ENCODE measurements around the gene TMPRSS11F.
A peak's percentile ranks its signal among the peaks of the same experiment; 100 is the strongest.
"Not testable (repeated sequence)": the region's sequence is repeated elsewhere in the genome, so short reads cannot be mapped to it uniquely, and the experiment has no call there.

TMPRSS11F gene

GRCh38 chr4:68129793-68130192 is at the start of gene TMPRSS11F:
TMPRSS11F (minus strand) TSS chr4:68129869; CDS start chr4:68129820, 49 bp downstream.
- no peak for DNase-seq (ENCODE audit: low read depth)

- no peak for DNase-seq (ENCODE audit: low read depth)
Observed at GRCh38 chr4:68176904-68177303, 47.2 kb upstream of the TMPRSS11F start.

GRCh38 chr4:68176500-68176899 is 46.8 kb upstream of the TMPRSS11F start:
- no peak for DNase-seq (ENCODE audit: low read depth)

GRCh38 chr4:68175562-68176155 is 46.0 kb upstream of the TMPRSS11F start:
- peak; percentile 47 for DNase-seq (ENCODE audit: low read depth)

DNA sequence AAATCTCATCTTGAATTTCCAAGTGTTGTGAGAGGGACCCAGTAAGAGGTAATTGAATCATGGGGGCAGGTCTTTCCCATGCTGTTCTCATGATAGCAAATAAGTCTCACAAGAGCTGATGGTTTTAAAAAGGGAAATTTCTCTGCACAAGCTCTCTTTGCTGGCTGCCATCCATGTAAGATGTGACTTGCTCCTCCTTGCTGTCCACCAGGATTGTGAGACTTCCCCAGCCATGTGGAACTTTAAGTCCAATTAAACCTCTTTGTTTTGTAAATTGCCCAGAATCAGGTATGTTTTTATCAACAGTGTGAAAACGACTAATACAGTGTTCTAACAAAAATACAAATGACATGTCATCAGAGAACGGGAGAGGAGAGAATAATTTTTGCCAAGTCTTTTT is 44.7 kb upstream of the TMPRSS11F start:
- not testable (repeated sequence) for DNase-seq (ENCODE audit: low read depth)

GRCh38 chr4:68172147-68172546 is 42.5 kb upstream of the TMPRSS11F start:
- DNase-seq (ENCODE audit: low read depth) = not testable (repeated sequence)

DNA sequence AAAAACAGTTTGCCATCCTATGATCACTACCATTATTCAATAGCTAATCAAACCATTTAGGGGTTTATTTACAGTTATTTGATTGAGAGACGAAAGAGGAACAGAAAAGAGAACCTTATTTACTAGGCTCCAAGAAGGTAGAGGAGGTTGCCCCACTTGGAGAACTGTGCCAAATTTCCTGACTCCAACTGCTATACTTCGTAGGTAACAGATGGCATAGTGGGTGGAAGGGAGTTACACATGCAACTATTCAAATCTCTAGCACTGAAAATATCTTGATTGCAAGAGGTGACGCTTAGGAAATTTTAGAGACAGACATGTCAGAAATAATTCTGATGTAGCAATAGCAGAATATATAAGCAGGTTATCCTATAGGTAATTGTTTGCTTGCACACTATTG is 38.0 kb upstream of the TMPRSS11F start:
- no peak for DNase-seq (ENCODE audit: low read depth)

DNA sequence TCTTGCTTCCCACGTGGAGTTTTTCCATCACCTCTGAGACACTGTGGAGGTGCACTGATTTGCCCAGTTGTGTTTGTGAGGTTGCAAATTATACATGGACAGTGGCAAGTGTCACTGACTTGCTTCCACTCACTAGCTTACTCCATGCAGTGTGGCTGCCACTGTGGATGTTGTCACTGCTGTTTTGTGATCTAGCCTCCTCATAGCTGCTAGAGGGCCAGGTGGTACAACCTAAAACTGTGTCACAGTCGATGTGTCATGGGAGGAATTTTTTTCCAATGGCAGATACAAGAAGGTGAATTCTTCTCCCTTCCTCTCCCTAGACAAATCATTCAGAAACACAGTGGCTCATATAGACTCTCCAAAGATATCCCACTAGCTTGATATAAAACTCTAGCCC is 37.5 kb upstream of the TMPRSS11F start:
- no peak for DNase-seq (ENCODE audit: low read depth)

DNA sequence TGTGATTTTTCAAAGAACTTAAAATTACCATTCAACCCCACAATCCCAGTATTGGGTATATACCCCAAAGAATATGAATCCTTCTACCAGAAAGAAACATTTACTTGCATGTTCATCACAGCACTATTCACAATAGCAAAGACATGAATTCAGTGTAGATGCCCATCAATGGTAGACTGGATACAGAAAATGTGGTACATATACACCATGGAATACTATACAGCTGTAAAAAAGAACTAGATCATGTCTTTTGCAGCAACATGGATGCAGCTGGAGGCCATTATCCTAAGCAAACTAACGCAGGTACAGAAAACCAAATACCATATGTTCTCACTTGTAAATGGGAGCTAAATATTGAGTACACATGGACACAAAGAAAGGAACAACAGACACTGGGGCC is 34.1 kb upstream of the TMPRSS11F start:
- DNase-seq (ENCODE audit: low read depth) = no peak

DNA sequence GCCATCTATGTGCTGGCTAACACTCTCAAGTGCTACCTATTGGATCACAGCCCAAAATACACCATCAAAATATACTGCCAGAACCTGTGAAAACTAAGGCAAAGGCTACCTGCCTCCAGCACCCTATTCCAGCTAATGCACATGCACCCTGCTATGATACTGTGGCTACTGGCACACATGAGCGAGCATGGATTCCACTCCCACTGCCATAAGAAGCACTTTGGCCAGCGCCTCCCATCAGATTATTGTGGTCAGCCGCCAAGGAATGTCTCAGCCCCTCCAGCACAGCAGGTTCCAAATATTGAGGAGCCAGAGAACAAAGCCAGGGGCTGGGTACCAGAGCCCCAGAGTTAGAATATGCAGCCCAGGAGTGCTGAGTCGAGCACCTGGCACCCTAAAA is 32.5 kb upstream of the TMPRSS11F start:
- no peak for DNase-seq (ENCODE audit: low read depth)

GRCh38 chr4:68152411-68152810 is 22.7 kb upstream of the TMPRSS11F start:
- DNase-seq (ENCODE audit: low read depth) = no peak

GRCh38 chr4:68148800-68149685 is 19.4 kb upstream of the TMPRSS11F start:
- DNase-seq (ENCODE audit: low read depth) = no peak

DNA sequence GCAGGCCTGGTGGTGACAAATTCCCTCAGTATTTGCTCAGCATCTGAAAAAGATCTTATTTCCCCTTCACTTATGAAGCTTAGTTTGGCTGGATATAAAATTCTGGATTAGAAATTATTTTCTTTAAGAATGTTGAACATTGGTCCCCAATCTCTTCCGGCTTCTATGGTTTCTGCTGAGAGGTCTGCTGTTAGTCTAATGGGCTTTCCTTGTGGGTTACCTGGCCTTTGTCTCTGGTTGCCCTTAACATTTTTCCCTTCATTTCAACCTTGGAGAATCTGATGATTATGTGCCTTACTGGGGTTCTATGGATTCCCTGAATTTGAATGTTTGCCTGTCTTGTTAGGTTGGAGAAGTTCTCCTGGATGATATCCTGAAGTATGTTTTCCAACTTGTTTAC is 17.4 kb upstream of the TMPRSS11F start:
- no peak for DNase-seq (ENCODE audit: low read depth)

- DNase-seq (ENCODE audit: low read depth) = no peak
Observed at GRCh38 chr4:68145261-68145660, 15.6 kb upstream of the TMPRSS11F start.

DNA sequence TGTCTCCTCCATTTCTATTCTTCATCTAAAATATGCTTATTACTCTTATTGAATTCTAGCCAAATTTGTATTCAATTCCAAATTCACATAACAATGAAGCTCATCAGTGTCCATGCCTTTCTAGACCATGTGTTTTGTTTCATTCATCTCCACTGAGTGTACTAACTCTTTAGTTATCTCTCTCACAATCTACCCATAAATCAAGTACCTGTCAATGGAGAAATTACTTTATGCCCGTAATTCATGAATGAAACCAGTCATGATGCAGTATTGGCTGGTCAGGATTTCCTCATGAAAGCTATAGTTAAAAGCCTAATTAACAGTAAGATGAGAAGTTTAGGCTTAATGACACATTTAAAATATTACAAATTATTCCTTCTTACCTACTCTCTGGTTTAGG is 12.2 kb upstream of the TMPRSS11F start:
- no peak for DNase-seq (ENCODE audit: low read depth)

DNA sequence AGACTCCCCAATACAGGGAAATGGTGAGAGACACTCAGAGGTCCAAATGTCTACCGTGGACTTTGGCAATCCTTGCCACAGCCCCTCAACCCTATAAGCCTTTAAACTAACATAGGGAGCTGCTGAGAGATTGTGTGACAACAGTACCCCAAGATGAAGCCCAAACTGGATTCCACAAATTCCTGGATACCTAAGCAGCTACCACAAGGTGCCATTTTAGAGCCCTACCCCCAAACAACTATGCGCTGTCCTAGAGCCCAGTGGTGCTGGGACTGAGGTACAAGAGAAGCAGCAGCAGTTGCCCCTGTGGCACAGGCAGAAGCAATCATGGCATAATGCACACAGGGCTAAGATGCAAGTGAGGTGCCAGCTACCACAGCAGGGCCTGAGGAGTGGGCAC is 2.7 kb upstream of the TMPRSS11F start:
- DNase-seq (ENCODE audit: low read depth) = no peak

DNA sequence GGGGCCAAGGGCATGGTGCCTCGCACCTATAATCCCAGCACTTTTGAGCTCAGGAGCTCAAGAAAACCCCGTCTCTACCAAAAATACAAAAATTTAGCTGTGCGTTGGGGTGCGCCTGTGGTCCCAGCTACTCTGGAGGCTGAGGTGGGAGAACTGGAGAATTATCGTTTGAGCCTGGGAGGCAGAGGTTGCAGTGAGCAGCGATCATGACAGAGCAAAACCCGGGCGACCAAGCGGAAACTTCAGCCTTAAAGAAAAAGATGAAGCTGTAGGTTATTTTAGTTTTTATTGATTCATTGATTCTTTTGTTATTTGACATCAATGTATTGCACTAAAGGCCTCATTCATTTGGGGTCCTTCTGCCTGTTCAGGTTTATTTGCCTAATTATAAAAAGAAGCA is 5.4 kb downstream of the TMPRSS11F start:
- DNase-seq (ENCODE audit: low read depth) = no peak

GRCh38 chr4:68123525-68123924 is 6.1 kb downstream of the TMPRSS11F start:
- DNase-seq (ENCODE audit: low read depth) = no peak

GRCh38 chr4:68119921-68120320 is 9.7 kb downstream of the TMPRSS11F start:
- no peak for DNase-seq (ENCODE audit: low read depth)

DNA sequence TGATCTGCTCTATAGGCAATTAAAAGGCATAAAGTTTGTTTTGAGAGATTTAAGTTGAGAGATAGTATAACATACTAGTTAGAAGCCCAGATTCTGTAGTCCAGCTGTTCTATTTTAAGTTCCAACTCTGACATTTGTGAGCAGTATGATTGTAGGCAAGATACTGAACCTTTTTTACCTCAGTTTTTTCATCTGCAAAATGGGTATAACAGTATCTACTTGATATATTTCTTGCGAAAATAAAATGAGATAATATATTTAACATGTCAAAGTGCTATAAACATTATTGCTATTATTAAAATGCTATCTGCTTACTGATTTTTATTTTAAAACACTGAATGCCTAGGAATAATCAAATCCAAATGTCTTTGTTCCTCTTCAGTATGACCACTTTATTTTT is 19.2 kb downstream of the TMPRSS11F start:
- no peak for DNase-seq (ENCODE audit: low read depth)

GRCh38 chr4:68109868-68110267 is 19.8 kb downstream of the TMPRSS11F start:
- DNase-seq (ENCODE audit: low read depth) = no peak

DNA sequence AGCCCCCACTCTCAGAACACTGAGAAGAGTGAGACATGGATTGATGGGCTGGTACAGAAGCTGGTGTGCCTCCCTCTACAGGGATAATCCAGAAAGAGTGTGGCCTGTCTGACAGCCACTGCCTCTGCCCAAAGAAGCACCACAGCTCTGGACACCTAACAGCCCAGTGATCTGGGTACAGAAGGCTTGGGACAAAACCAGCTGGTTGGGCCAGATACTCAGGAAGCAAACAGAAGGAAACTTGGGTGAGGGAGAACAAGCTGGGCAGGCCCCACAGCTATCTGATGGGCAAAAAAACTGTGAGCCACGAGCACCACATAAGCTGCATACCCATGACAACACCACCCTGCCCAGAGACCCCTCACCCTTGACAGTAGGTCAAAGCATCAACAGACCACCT is 46.9 kb downstream of the TMPRSS11F start:
- no peak for DNase-seq (ENCODE audit: low read depth)

GRCh38 chr4:68079928-68080327 is 49.7 kb downstream of the TMPRSS11F start:
- DNase-seq (ENCODE audit: low read depth) = no peak

DNA sequence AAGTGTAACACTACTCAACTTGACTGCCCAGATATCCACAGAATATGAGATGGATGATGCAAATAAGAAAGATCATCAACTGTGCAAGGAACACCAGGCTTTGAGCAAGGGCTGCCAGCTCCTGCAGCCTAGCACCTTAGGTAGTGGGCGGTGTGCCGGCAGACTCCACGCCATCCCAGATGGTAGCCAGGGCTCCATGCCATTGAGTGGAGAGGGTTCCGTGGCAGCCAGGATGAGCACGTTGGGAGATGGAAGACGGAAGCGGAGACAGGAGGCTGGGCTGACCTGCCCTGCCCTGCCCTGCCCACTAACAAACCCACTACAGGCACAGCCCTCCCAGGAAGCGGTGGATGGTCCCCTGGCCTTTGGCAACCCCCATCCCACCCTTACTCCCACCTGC is 51.9 kb downstream of the TMPRSS11F start:
- DNase-seq (ENCODE audit: low read depth) = no peak
